DOHH2 (cell line): ENCODE results near the gene PIK3R3.

Experiments
- H3F3A ChIP-seq: fragments of 200-600 bp; sonication (generic), shearing (Covaris generic); 2 replicates; pipeline ENCODE4 v1.6.0; 2016; ENCODE audit warnings: antibody characterized with exemption, mild to moderate bottlenecking; ENCODE audit not compliant: control insufficient read depth, insufficient read depth
- H3K27ac ChIP-seq: fragments of 200-600 bp; sonication (generic); 2 replicates; pipeline ENCODE4 v1.5.1; 2014; ENCODE audit warnings: low read depth, mild to moderate bottlenecking, low read length, moderate library complexity
- H3K27me3 ChIP-seq: fragments of 200-600 bp; sonication (generic); 2 replicates; pipeline ENCODE4 v1.6.1; 2014; ENCODE audit warnings: mild to moderate bottlenecking, low read length, mixed read lengths; ENCODE audit not compliant: control insufficient read depth
- H3K36me3 ChIP-seq: fragments of 200-600 bp; sonication (generic); 2 replicates; pipeline ENCODE4 v1.6.1; 2014; ENCODE audit warnings: mild to moderate bottlenecking, low read length, moderate library complexity, mixed read lengths; ENCODE audit not compliant: control insufficient read depth
- H3K4me1 ChIP-seq: fragments of 200-600 bp; sonication (generic); 2 replicates; pipeline ENCODE4 v1.6.1; 2014; ENCODE audit warnings: mild to moderate bottlenecking, low read length, mixed read lengths; ENCODE audit not compliant: control insufficient read depth
- H3K4me2 ChIP-seq: fragments of 200-600 bp; sonication (generic); 2 replicates; pipeline ENCODE4 v1.6.0; 2014; ENCODE audit warnings: mild to moderate bottlenecking, low read length, moderate library complexity
- H3K4me3 ChIP-seq: fragments of 200-600 bp; sonication (generic); 2 replicates; pipeline ENCODE4 v1.5.1; 2014; ENCODE audit warnings: mild to moderate bottlenecking, low read length, mixed read lengths
- H3K79me2 ChIP-seq: fragments of 200-600 bp; sonication (generic); 2 replicates; pipeline ENCODE4 v1.6.1; 2014; ENCODE audit warnings: mild to moderate bottlenecking, low read length, mixed read lengths; ENCODE audit not compliant: control insufficient read depth
- H3K9me2 ChIP-seq: fragments of 200-600 bp; sonication (generic); replicated peaks from 2 replicates; pipeline ENCODE4 v1.6.1; 2014; ENCODE audit warnings: mild to moderate bottlenecking, low read length, mixed read lengths; ENCODE audit not compliant: control insufficient read depth
- H3K9me3 ChIP-seq: fragments of 200-600 bp; sonication (generic); 2 replicates; pipeline ENCODE4 v1.6.1; 2014; ENCODE audit warnings: antibody characterized with exemption, low read length, mixed read lengths; ENCODE audit not compliant: control insufficient read depth, insufficient read depth
- H4K20me1 ChIP-seq: fragments of 200-600 bp; sonication (generic); 2 replicates; pipeline ENCODE4 v1.6.0; 2014; ENCODE audit warnings: low read depth, mild to moderate bottlenecking, antibody characterized with exemption, low read length, moderate library complexity; ENCODE audit not compliant: control insufficient read depth, insufficient read depth
- EZH2phosphoT487 ChIP-seq: fragments of 200-600 bp; sonication (generic); IDR thresholded peaks from 2 replicates; pipeline ENCODE4 v1.6.1; 2017; ENCODE audit warnings: borderline replicate concordance, mild to moderate bottlenecking, antibody characterized with exemption, low read length, moderate library complexity, mixed read lengths
- TF ChIP-seq, protein P1 (sequence below): fragments of 200-600 bp; sonication (generic); IDR thresholded peaks from one replicate; pipeline ENCODE4 v1.5.1; 2014; ENCODE audit warnings: antibody characterized with exemption, mild to moderate bottlenecking, low read depth, low read length; ENCODE audit not compliant: poor library complexity, severe bottlenecking

The PIK3R3 gene

DNA sequence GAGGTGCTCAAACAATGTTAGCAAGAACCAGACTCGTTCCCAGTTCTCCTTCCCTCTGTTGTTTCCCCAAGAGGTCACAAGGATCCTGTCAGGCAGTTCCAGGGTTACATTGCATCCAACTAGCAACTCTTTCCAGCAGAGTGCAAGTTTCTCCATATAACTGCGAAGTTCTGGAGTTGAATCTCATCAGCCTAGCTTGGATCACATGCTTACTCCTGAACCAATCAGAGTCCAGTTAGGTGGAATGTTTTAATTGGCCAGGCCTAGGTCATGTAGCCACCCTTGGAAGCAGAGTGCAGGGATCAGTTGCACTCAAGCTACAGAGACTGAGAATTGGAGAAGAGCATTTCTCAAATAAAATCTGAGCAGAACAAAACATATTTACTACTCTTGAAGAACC, 15.9 kb upstream of the PIK3R3 start:
- Histone ChIP-seq H3F3A (no peaks in the 10 kb centered on the region), H3K9me3 (no peaks in the 10 kb centered on the region), H4K20me1 (no peaks in the 10 kb centered on the region), H3K4me1 (no peaks in the 10 kb centered on the region), H3K9me2 (no peaks in the 10 kb centered on the region), H3K79me2 (no peaks in the 10 kb centered on the region), H3K36me3 (no peaks in the 10 kb centered on the region), H3K4me3 (no peak overlapping the region), H3K27me3 (no peaks in the 10 kb centered on the region), H3K27ac (no peak overlapping the region), H3K4me2 (no peak overlapping the region)
- TF ChIP-seq EZH2phosphoT487, result no peak
- TF ChIP-seq, protein P1, sequence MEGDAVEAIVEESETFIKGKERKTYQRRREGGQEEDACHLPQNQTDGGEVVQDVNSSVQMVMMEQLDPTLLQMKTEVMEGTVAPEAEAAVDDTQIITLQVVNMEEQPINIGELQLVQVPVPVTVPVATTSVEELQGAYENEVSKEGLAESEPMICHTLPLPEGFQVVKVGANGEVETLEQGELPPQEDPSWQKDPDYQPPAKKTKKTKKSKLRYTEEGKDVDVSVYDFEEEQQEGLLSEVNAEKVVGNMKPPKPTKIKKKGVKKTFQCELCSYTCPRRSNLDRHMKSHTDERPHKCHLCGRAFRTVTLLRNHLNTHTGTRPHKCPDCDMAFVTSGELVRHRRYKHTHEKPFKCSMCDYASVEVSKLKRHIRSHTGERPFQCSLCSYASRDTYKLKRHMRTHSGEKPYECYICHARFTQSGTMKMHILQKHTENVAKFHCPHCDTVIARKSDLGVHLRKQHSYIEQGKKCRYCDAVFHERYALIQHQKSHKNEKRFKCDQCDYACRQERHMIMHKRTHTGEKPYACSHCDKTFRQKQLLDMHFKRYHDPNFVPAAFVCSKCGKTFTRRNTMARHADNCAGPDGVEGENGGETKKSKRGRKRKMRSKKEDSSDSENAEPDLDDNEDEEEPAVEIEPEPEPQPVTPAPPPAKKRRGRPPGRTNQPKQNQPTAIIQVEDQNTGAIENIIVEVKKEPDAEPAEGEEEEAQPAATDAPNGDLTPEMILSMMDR, result no peak

DNA sequence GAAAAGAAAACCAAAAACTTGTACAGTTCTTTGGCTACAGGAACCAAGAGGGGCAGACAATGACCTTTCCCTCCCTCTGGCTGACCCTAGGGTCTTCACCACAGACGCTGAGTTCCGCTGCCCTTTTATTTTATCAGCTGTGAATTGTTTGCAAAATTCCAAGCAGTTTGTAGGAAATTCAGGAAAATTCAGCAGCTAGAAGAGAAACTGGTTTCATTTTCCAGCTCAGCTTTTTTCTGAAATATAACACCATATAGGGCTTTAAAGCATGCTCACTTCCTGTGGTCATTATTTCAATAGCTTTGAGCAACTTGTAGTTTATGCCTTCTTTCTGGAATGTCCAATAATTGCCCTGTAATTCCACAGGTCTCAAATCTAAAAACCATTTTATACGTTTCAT, 5.5 kb upstream of the PIK3R3 start:
- no peaks in the 10 kb centered on the region for H4K20me1 ChIP-seq

DNA sequence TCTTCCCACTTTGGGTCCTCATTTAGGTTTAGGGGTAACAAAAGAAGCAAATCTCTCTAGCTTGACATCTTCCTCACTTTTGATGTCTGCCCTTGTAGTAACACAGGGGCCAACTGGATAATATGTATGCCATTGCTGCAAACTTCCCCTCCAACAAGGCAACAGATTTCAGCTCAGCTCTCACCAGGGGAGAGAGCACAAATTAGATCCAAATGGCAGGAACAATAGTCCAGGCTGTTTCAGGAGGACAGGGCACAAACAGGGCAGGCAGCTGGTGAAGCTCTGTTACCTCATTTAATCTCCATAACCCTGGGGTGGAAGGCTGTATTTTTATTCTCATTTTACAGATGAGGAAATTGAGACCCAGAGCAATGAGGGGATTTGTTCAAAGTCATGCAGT, 4.3 kb upstream of the PIK3R3 start:
- Histone ChIP-seq H3K27me3 (peaks cover 2% of the 10 kb centered on the region; the same call in 1 of the 2 replicates), H4K20me1 (no peaks in the 10 kb centered on the region), H3K27ac (no peak overlapping the region), H3K9me2 (no peaks in the 10 kb centered on the region), H3K4me1 (peaks cover 11% of the 10 kb centered on the region), H3K4me3 (no peak overlapping the region), H3F3A (no peaks in the 10 kb centered on the region; the same call in 1 of the 2 replicates), H3K4me2 (no peak overlapping the region), H3K36me3 (no peaks in the 10 kb centered on the region), H3K79me2 (no peaks in the 10 kb centered on the region), H3K9me3 (no peaks in the 10 kb centered on the region)
- TF ChIP-seq, protein P1, result no peak
- no peak for TF ChIP-seq EZH2phosphoT487

More for the DNA sequence above, 5.5 kb upstream of the PIK3R3 start:
- H3K4me1 ChIP-seq, result peaks cover 11% of the 10 kb centered on the region
- H3K9me3 ChIP-seq, result no peaks in the 10 kb centered on the region
- no peaks in the 10 kb centered on the region for H3K9me2 ChIP-seq
- H3K27me3 ChIP-seq, result peaks cover 2% of the 10 kb centered on the region; the same call in 1 of the 2 replicates
- no peaks in the 10 kb centered on the region for H3K36me3 ChIP-seq
- no peaks in the 10 kb centered on the region for H3K79me2 ChIP-seq
- H3F3A ChIP-seq, result no peaks in the 10 kb centered on the region; the same call in 1 of the 2 replicates
- H3K27ac ChIP-seq, result no peak overlapping the region
- H3K4me2 ChIP-seq, result no peak overlapping the region
- TF ChIP-seq, protein P1, result no peak
- TF ChIP-seq EZH2phosphoT487, result no peak
- H3K4me3 ChIP-seq, result no peak overlapping the region
